ENCODE data around the gene C6orf47. TPM values are rescaled to one million over a fixed set of nuclear protein-coding genes. Genes with fewer than 3 reads are reported as not detected.
A peak's percentile ranks its signal among the peaks of the same experiment; 100 is the strongest.

C6orf47 gene
- total and polyA plus RNA-seq, 10 of the 15 experiments (the other 5 are each of a cell fraction or from before 2014, with no cell fraction given): 0.16 to 20.4 (median 17.3) TPM; not detected in 1

DNA sequence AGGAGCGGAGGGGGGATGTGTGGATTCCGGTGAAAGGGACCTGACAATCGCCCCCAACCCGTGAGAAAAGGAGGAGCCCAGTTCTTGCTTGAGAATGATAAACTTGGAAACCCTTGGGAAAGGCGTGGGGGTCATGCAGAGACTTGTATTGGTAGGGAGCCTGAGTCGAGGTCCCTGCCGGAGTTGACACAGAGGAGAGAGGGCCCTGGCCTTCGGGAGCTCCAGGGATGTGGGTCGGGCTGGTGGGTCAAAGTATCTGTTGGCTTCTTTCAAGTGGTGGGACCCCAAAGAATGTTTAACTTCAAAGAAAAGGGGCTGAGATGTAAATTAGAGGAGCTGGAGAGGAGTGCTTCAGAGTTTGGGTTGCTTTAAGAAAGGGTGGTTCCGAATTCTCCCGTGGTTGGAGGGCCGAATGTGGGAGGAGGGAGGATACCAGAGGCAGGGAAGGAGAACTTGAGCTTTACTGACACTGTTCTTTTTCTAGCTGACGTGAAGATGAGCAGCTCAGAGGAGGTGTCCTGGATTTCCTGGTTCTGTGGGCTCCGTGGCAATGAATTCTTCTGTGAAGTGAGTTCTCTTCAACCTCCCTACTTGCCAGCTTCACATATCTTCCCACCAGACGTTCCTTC, 5.9 kb upstream of the C6orf47 start:
- Histone ChIP-seq H4K20me1 (ENCODE audit: control insufficient read depth, insufficient read depth) (no peaks in the 10 kb centered on the region), H3K36me3 (ENCODE audit: control insufficient read depth in 2 of 2, insufficient read depth in 2 of 2, low read length in 1 of 2) (peaks cover 18 to 39% of the 10 kb centered on the region in 2 experiments), H3K27me3 (replicated peaks in 1 of 2; ENCODE audit: control insufficient read depth in 2 of 2, insufficient read depth in 2 of 2, low read length in 1 of 2) (no peaks in the 10 kb centered on the region), H3K4me1 (ENCODE audit: control insufficient read depth, insufficient read depth, low read length) (peaks cover 32% of the 10 kb centered on the region), H3K4me3 (peak overlapping the region; percentile 93), H3K79me2 (ENCODE audit: control insufficient read depth, insufficient read depth, low read length) (peaks cover 51% of the 10 kb centered on the region), H3K9ac (ENCODE audit: control insufficient read depth, insufficient read depth, low read length) (peak overlapping the region; percentile 97), H3K27ac (ENCODE audit: control insufficient read depth, insufficient read depth) (peak overlapping the region; percentile 94), H3K9me3 (replicated peaks; ENCODE audit: control insufficient read depth, insufficient read depth, low read length) (no peaks in the 10 kb centered on the region), H3K4me2 (ENCODE audit: control insufficient read depth, insufficient read depth) (peak overlapping the region; percentile 95), H2AFZ (ENCODE audit: control insufficient read depth, low read depth, low read length) (peak overlapping the region; percentile 77; the same call in 1 of the 2 replicates)
- DNase-seq (ENCODE audit: low read depth, low spot score): no peak
- FAIRE-seq: peak; percentile 52
- POLR2A ChIA-PET: interaction anchor here (0.5 to 1.4 kb wide), 7 partner anchors 8 to 305 kb away, joined by 3 to 7 read pairs (median 4); partner anchors contain the start of genes BAG6 and DXO
- intact Hi-C loops (cut with micrococcal nuclease; ENCODE audit: unreplicated experiment): loop anchor here (5.0 kb wide), 2 partner anchors 71 to 166 kb away; partner anchors contain the start of gene CLIC1
- in situ Hi-C loops (cut with MboI): no loop called here
- 2% methylated on average over 15 of the region's 15 CpGs for WGBS (ENCODE audit: insufficient coverage, insufficient replicate concordance, low lambda C conversion rate, missing lambda C conversion rate)
- BruUV-seq (replicated peaks): no TSS peak
- CTCF ChIA-PET: interaction anchor here (0.9 to 1.6 kb wide), 2 partner anchors 68 to 165 kb away, joined by 3 to 9 read pairs; no protein-coding TSS in a partner anchor
- RAD21 ChIA-PET (ENCODE audit: unreplicated experiment): interaction anchor here (1.6 kb wide), 1 partner anchor 13 kb away, joined by 3 read pairs; no protein-coding TSS in a partner anchor
- ATAC-seq: no peak
- SMC1A ChIA-PET (ENCODE audit: uncharacterized antibody, unreplicated experiment): interaction anchor here (0.7 to 1.1 kb wide), 3 partner anchors 10 to 44 kb away, joined by 3 read pairs; no protein-coding TSS in a partner anchor
- TF ChIP-seq SMAD1 (IDR thresholded peaks at IDR 0.05; ENCODE audit: low read depth, partially characterized antibody) (no peak), REST (IDR thresholded peaks at IDR 0.05; ENCODE audit: low read depth, low read length) (no peak), CEBPZ (IDR thresholded peaks at IDR 0.05; ENCODE audit: low read depth, low read length) (no peak), CBFB (IDR thresholded peaks at IDR 0.05; ENCODE audit: low read depth) (no peak), ZBTB33 (IDR thresholded peaks at IDR 0.05) (no peak), PAX8 (IDR thresholded peaks at IDR 0.05) (no peak), FOXK2 (IDR thresholded peaks at IDR 0.05) (0 out of 2 replicates have a peak, but pooled peaks have one; percentile 7), SMAD5 (IDR thresholded peaks at IDR 0.05; ENCODE audit: low read depth) (no peak), MAX (IDR thresholded peaks at IDR 0.05; ENCODE audit: low read depth, low read length) (no peak), SMARCA5 (IDR thresholded peaks at IDR 0.05) (peak; percentile 40; the same call in 1 of the 2 replicates)
- TF ChIP-seq, protein P1, sequence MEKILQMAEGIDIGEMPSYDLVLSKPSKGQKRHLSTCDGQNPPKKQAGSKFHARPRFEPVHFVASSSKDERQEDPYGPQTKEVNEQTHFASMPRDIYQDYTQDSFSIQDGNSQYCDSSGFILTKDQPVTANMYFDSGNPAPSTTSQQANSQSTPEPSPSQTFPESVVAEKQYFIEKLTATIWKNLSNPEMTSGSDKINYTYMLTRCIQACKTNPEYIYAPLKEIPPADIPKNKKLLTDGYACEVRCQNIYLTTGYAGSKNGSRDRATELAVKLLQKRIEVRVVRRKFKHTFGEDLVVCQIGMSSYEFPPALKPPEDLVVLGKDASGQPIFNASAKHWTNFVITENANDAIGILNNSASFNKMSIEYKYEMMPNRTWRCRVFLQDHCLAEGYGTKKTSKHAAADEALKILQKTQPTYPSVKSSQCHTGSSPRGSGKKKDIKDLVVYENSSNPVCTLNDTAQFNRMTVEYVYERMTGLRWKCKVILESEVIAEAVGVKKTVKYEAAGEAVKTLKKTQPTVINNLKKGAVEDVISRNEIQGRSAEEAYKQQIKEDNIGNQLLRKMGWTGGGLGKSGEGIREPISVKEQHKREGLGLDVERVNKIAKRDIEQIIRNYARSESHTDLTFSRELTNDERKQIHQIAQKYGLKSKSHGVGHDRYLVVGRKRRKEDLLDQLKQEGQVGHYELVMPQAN (conservative IDR thresholded peaks at IDR 0.05): 0 out of 2 replicates have a peak, but pooled peaks have one; percentile 37
